GM12878 (cell line): ENCODE results near the gene FLOT1.

Experiments used
- CTCF ChIP-seq, 3 experiments: IDR thresholded peaks in 2 of 3; conservative IDR thresholded peaks in 1 of 3; 2 replicates each; pipeline ENCODE4 v1.5.1; 2011; ENCODE audit warnings: low read depth in 3 of 3, low read length in 3 of 3, mild to moderate bottlenecking in 3 of 3, control low read depth in 2 of 3, moderate library complexity in 2 of 3, inconsistent platforms in 1 of 3, mixed read lengths in 1 of 3; ENCODE audit not compliant: control insufficient read depth in 2 of 3, insufficient read depth in 1 of 3; ENCODE audit errors: extremely low read depth in 1 of 3
- KDM1A ChIP-seq: fragments of 200-600 bp; sonication (generic); IDR thresholded peaks from 2 replicates; pipeline ENCODE4 v1.6.1; 2016; ENCODE audit warnings: borderline replicate concordance

GRCh38 chr6:30740540-30740870, 2.0 kb downstream of the FLOT1 start:
- no peak for TF ChIP-seq KDM1A
- no peak for TF ChIP-seq CTCF (IDR thresholded peaks at IDR 0.05 in 2 of 3, conservative IDR thresholded peaks at IDR 0.05 in 1 of 3; ENCODE audit: control insufficient read depth in 2 of 3, extremely low read depth in 1 of 3, insufficient read depth in 1 of 3, low read depth in 3 of 3, low read length in 3 of 3)
